CD4-positive, alpha-beta T cell treated with Interleukin-15 for 1 hour (primary cell): ENCODE data around the gene SMARCD3.

Experiments
- DNase-seq: peaks from one replicate; pipeline ENCODE4 v3.0.0-alpha.2; 2020

Gene SMARCD3

GRCh38 chr7:151246851-151247580 is 1.5 kb downstream of the SMARCD3 start:
- DNase-seq, result no peak

GRCh38 chr7:151246102-151246850 is 2.2 kb downstream of the SMARCD3 start:
- no peak for DNase-seq

DNA sequence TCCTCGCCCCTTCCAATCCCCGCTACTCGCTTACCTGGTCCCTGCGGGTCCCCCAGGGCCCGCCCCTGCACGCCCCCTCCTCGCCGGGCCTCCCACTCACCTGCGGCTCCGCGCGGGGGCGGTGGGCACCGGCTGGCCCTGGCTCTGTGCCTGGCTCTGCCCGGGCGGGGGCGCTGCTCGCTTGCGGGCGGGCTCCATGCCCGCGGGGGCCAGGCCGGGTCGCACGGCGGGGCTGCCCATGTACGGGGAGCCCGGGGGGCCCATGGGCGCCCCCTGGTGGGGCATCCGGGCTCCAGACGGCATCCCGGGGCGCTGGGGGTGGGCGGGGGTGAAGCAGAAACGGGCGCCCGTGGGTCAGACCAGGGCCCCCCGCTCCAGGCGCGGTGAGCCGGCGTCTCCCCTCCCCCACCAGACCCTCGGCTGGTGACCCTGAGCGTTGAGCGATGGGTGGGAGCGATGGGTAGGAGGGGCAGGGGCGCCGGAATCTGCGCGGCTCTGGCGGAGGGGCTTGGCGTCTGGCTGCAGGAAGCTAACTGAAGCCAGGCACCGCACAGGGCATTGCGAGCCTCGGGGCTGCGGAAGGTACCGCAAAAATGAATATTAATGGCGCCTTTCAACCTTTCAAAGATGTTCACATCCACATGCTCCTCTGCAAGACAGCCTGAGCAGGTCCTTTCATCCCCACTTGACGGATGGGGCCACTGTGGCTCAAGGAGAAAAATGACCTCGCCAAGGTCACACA is 3.0 kb downstream of the SMARCD3 start:
- DNase-seq, result peak; percentile 73

- no peak for DNase-seq
Observed at GRCh38 chr7:151244841-151245346, 3.6 kb downstream of the SMARCD3 start.

DNA sequence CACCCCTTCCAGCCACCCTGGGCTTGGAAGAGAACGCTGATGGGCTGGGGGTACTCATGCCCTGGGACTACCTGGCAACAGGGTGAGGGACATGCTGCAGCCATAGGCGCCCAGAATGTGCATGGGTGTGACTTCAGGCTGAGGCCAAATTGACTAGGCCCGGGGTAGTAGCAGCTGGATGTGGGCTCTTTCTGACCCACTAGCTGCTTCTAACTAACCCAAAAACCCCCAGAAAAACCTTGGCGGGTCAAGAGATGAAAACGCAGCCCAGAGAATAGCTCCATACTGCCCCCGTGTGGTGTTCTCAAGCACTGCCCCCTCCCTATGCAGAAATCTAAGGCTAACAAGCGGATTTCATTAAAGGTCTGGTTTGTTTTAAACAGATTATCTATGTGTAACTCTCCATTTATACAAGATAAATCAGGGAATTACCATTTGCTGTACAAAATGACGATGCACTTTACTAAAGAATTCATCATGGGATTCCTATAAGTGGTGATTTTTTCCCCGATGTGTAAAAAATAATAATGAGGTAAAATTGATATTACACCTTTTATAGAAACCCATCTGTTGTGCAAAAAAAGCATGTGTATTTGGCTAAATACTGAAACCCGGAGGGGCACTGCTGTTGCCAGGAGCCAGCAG is 4.2 kb downstream of the SMARCD3 start:
- DNase-seq, result peak; percentile 51

- peak; percentile 52 for DNase-seq
Observed at GRCh38 chr7:151243408-151244195, 4.9 kb downstream of the SMARCD3 start.

DNA sequence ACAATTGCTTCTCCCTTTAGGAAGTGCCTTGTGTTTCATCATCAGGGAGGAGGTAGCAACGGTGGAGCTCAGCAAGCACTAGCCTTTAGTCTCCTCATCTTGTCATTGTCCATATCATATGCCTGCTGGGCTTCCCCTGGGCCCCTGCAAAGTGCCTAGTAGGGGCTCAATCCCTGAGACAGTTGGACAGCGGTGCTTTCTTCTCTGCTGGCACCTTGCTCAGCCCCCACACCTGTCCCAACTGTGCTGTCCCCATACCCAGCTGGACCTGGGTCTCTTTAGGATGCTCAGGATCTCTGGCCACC is 5.5 kb downstream of the SMARCD3 start:
- no peak for DNase-seq

DNA sequence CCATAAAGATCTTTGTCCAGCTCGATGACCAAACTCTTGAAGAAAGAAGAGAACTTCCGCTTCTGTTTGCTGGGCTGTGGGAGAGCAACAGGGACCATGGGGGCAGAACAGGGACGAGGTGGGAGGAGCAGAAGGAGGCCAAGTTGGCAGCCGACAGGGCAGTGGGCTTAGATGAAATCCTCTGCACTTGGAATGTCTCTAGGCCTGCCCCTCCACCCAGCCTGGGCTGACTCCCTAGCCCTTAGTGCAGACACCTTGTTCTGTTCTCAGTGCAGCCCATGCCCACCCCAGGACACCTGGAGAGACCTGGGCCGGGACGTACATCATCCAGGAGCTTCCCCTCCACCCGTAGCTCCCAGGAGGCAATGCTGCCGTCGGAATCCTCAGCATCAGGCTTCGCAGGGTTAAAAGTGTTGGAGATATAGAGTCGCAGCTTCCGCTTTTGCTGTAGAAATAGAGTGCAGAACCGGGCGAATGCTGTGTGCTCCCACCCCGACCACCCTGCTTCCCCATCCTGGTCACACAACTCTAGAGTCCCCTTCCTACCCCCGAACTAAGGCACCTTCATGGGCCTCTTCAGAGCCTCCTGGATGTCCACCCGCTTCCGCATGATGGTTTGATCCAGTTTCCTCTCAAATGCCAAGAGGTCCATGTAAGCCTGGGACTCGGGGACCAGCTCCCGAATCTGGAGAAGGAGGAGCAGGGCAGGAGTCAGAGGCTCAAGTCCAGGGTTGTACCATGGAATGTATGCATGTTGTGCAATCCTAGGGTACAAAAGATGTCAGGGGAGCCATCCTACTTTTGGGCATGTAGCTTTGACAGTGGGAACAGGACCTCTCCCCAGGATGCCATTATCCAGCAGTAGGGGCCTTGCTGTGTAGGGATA is 6.1 kb downstream of the SMARCD3 start:
- no peak for DNase-seq

DNA sequence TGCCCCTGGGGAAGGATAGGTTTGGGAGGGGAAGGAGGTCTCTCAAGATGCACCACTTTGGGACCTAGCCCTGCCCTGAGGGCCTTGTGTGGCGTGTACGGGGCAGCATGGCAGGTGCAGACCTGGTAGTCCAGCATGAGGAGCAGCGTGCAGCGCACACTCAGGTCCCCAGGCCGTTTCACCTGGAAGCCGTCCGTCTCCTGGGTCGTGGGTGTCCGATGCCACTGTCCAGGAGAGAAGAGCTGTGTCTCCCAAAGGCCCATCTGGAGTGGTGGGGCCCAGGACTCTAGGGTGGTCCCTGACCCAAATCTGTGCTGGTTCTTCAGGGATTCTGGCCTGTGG is 6.8 kb downstream of the SMARCD3 start:
- DNase-seq, result no peak

GRCh38 chr7:151240942-151241754 is 7.3 kb downstream of the SMARCD3 start:
- DNase-seq, result no peak

DNA sequence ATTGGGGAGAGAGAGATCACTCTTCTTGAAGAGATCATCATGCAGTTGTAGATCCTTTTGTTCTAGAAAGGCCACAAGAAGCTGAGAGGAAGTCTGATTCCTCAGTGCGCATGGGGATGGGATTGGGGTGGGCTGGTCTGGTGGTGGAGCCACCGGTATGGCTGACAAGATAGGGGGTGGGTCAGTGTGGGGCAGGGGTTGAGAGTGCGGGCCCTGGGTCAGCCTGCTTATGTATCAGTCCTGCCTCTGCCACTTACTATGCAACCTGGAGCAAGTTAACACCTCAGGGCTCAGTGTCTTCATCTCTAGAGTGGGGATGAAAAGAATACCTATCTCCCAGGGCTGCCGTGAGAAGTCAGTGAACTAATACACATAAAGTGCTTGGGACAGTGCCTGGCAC is 8.0 kb downstream of the SMARCD3 start:
- DNase-seq, result no peak

DNA sequence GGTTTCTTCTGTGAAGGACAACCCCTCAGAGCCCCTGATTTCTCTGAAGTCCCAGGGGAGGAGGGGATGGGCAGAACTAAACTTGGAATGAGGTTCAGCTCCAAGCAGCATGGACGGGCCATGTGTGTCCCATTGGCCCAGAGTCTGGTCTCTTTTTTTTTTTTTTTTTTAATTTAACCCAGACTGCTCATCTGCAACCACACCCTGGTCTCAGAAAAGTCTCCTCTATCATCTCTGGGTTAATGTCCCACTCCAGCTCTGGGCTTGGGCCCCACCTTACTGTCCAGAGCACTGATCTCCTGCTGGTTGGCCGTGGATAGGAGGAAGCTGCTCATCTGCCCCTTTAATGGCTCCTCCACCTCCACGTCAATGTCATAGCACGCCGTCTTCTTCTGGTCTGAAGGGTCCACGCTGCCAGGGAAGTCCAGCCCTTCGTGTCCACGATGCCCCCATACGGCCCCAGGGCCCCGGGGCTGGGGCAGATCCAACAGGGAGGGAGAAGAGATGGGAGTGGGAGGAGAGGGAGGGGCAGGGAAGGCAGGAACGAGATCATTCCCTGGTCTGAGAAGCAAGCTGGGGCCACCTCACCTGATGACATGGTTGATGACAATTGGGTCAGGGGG is 8.5 kb downstream of the SMARCD3 start:
- DNase-seq, result no peak

GRCh38 chr7:151238924-151239836 is 9.3 kb downstream of the SMARCD3 start:
- no peak for DNase-seq

GRCh38 chr7:151238190-151238810 is 10.2 kb downstream of the SMARCD3 start:
- no peak for DNase-seq

DNA sequence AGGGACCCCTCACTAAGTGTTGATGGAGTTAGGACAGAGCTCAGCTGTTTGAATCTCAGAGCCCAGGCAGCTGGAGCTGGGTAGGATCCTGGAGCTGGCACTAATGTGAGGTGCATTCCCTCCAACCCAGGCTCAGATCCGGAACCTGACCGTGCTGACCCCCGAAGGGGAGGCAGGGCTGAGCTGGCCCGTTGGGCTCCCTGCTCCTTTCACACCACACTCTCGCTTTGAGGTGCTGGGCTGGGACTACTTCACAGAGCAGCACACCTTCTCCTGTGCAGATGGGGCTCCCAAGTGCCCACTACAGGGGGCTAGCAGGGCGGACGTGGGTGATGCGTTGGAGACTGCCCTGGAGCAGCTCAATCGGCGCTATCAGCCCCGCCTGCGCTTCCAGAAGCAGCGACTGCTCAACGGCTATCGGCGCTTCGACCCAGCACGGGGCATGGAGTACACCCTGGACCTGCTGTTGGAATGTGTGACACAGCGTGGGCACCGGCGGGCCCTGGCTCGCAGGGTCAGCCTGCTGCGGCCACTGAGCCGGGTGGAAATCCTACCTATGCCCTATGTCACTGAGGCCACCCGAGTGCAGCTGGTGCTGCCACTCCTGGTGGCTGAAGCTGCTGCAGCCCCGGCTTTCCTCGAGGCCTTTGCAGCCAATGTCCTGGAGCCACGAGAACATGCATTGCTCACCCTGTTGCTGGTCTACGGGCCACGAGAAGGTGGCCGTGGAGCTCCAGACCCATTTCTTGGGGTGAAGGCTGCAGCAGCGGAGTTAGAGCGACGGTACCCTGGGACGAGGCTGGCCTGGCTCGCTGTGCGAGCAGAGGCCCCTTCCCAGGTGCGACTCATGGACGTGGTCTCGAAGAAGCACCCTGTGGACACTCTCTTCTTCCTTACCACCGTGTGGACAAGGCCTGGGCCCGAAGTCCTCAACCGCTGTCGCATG is 11.0 kb downstream of the SMARCD3 start:
- no peak for DNase-seq

DNA sequence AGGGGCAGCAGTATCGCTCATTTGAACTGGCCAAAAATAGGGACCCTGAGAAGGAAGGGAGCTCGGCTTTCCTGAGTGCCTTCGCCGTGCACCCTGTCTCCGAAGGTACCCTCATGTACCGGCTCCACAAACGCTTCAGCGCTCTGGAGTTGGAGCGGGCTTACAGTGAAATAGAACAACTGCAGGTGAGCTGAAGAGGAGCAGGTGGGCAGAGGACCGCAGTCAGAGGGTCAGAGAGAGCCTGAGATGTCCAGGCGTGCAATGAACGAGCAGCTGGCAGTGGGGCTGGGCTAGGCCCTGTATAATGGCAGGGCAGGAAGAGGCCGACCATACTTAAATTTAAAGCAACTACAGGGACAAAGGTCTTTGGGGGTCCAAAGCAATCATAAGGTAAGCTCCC is 12.1 kb downstream of the SMARCD3 start:
- no peak for DNase-seq

GRCh38 chr7:151235091-151235787 is 13.3 kb downstream of the SMARCD3 start:
- DNase-seq, result no peak
